ENCODE results near the gene VSIG2.

Gene VSIG2

GRCh38 chr11:124748100-124748418 lies 4.0 kb downstream of the VSIG2 start:
- no peak for DNase-seq

GRCh38 chr11:124747406-124748099 lies 4.5 kb downstream of the VSIG2 start:
- no peak for DNase-seq

- peak; percentile 82 to 86 for DNase-seq
Observed at GRCh38 chr11:124746621-124747243, 5.3 kb downstream of the VSIG2 start.

GRCh38 chr11:124745835-124746620 lies 6.0 kb downstream of the VSIG2 start:
- DNase-seq, result peak; percentile 59 to 67

GRCh38 chr11:124745270-124745834 lies 6.7 kb downstream of the VSIG2 start:
- DNase-seq, result no peak

- no peak for DNase-seq
Observed at GRCh38 chr11:124743050-124743449, 9.0 kb downstream of the VSIG2 start.

- DNase-seq, result no peak
Observed at GRCh38 chr11:124742555-124742954, 9.5 kb downstream of the VSIG2 start.

GRCh38 chr11:124740277-124740882 lies 11.7 kb downstream of the VSIG2 start:
- peak; percentile 74 to 81 for DNase-seq

GRCh38 chr11:124739479-124740276 lies 12.4 kb downstream of the VSIG2 start, which contains the start of gene NRGN:
Gene NRGN (plus strand): TSS chr11:124739942. CDS start chr11:124740085, 143 bp downstream.
- DNase-seq, result peak; percentile 91

GRCh38 chr11:124738713-124739478 lies 13.2 kb downstream of the VSIG2 start:
- DNase-seq, result no peak

GRCh38 chr11:124737638-124738305 lies 14.3 kb downstream of the VSIG2 start:
- no peak for DNase-seq

GRCh38 chr11:124736736-124737135 lies 15.3 kb downstream of the VSIG2 start:
- DNase-seq, result no peak

GRCh38 chr11:124732230-124732629 lies 19.8 kb downstream of the VSIG2 start:
- no peak for DNase-seq

GRCh38 chr11:124729571-124729970 lies 22.5 kb downstream of the VSIG2 start:
- no peak for DNase-seq

GRCh38 chr11:124728134-124728533 lies 23.9 kb downstream of the VSIG2 start:
- DNase-seq, result no peak

- DNase-seq, result no peak
Observed at GRCh38 chr11:124727474-124727873, 24.6 kb downstream of the VSIG2 start.

GRCh38 chr11:124725719-124726105 lies 26.3 kb downstream of the VSIG2 start:
- DNase-seq, result no peak

GRCh38 chr11:124724979-124725718 lies 26.9 kb downstream of the VSIG2 start:
- DNase-seq, result no peak

- no peak for DNase-seq
Observed at GRCh38 chr11:124722176-124722575, 29.9 kb downstream of the VSIG2 start.

GRCh38 chr11:124719534-124719933 lies 32.5 kb downstream of the VSIG2 start:
- no peak for DNase-seq
